H9 (cell line): ENCODE measurements around the gene EXOC3L1. TPM values are rescaled to one million over a fixed set of nuclear protein-coding genes. Genes with fewer than 3 reads are reported as not detected.
A peak's percentile ranks its signal among the peaks of the same experiment; 100 is the strongest.

Experiments used
- DNase-seq: peaks from one replicate; pipeline ENCODE4 v3.0.0-alpha.2; 2017
- H2AFZ ChIP-seq: one replicate; pipeline ENCODE4 v1.6.1; 2013; ENCODE audit warnings: mild to moderate bottlenecking, low read length, control low read depth, moderate library complexity
- H2AK5ac ChIP-seq: 2 replicates; pipeline ENCODE4 v1.6.1; 2013; ENCODE audit warnings: low read length, control low read depth, mixed read lengths; ENCODE audit not compliant: insufficient read length
- H2BK120ac ChIP-seq: one replicate; pipeline ENCODE4 v1.6.1; 2013; ENCODE audit warnings: low read depth, mild to moderate bottlenecking, low read length, control low read depth, inconsistent platforms; ENCODE audit not compliant: poor library complexity, severe bottlenecking
- H2BK12ac ChIP-seq: 2 replicates; pipeline ENCODE4 v1.6.1; 2013; ENCODE audit warnings: low read length, control low read depth, mixed read lengths, low read depth; ENCODE audit not compliant: insufficient read length
- H2BK15ac ChIP-seq: 2 replicates; pipeline ENCODE4 v1.6.1; 2013; ENCODE audit warnings: low read depth, low read length, control low read depth
- H2BK20ac ChIP-seq: one replicate; pipeline ENCODE4 v1.6.1; 2013; ENCODE audit warnings: low read depth, mild to moderate bottlenecking, low read length, control low read depth, inconsistent platforms; ENCODE audit not compliant: poor library complexity, severe bottlenecking
- H2BK5ac ChIP-seq: 2 replicates; pipeline ENCODE4 v1.6.1; 2013; ENCODE audit warnings: low read length, control low read depth, mixed read lengths; ENCODE audit not compliant: insufficient read length
- H3K14ac ChIP-seq: 2 replicates; pipeline ENCODE4 v1.6.1; 2013; ENCODE audit warnings: low read length, control low read depth; ENCODE audit not compliant: insufficient read depth
- H3K18ac ChIP-seq: 2 replicates; pipeline ENCODE4 v1.6.1; 2013; ENCODE audit warnings: low read depth, mild to moderate bottlenecking, mixed read lengths, low read length, control low read depth; ENCODE audit not compliant: insufficient read length
- H3K23ac ChIP-seq: 2 replicates; pipeline ENCODE4 v1.6.1; 2013; ENCODE audit warnings: low read length, control low read depth, mixed read lengths, low read depth; ENCODE audit not compliant: insufficient read length
- H3K23me2 ChIP-seq: 2 replicates; pipeline ENCODE4 v1.6.1; 2013; ENCODE audit warnings: low read depth, mild to moderate bottlenecking, mixed read lengths, low read length, control low read depth; ENCODE audit not compliant: insufficient read length, poor library complexity, severe bottlenecking
- H3K27ac ChIP-seq: 2 replicates; pipeline ENCODE4 v1.5.1; 2013; ENCODE audit warnings: low read length, control low read depth, mixed read lengths, low read depth; ENCODE audit not compliant: insufficient read length
- H3K27me3 ChIP-seq: 2 replicates; pipeline ENCODE4 v1.6.1; 2013; ENCODE audit warnings: low read length, control low read depth, inconsistent platforms; ENCODE audit not compliant: insufficient read depth
- H3K4ac ChIP-seq: 2 replicates; pipeline ENCODE4 v1.6.1; 2013; ENCODE audit warnings: low read depth, mild to moderate bottlenecking, control low read depth, inconsistent platforms, low read length, moderate library complexity
- H3K4me1 ChIP-seq: 2 replicates; pipeline ENCODE4 v1.6.1; 2013; ENCODE audit warnings: low read length, control low read depth, inconsistent platforms; ENCODE audit not compliant: insufficient read depth
- H3K4me2 ChIP-seq: 2 replicates; pipeline ENCODE4 v1.6.1; 2013; ENCODE audit warnings: low read length, control low read depth, mixed read lengths; ENCODE audit not compliant: insufficient read length, insufficient read depth
- H3K56ac ChIP-seq: 2 replicates; pipeline ENCODE4 v1.6.1; 2013; ENCODE audit warnings: low read depth, mild to moderate bottlenecking, mixed read lengths, low read length, control low read depth; ENCODE audit not compliant: insufficient read length
- H3K79me1 ChIP-seq: 2 replicates; pipeline ENCODE4 v1.6.1; 2013; ENCODE audit warnings: low read depth, mild to moderate bottlenecking, moderate library complexity, low read length, control low read depth, inconsistent platforms; ENCODE audit not compliant: insufficient read depth, poor library complexity, severe bottlenecking
- H3K79me2 ChIP-seq: 2 replicates; pipeline ENCODE4 v1.6.1; 2013; ENCODE audit warnings: low read length, control low read depth, inconsistent platforms; ENCODE audit not compliant: insufficient read depth
- H3K9ac ChIP-seq: 2 replicates; pipeline ENCODE4 v1.6.1; 2013; ENCODE audit warnings: low read length, control low read depth, mixed read lengths; ENCODE audit not compliant: insufficient read length; ENCODE audit errors: extremely low read depth
- H3K9me3 ChIP-seq: one replicate; pipeline ENCODE4 v1.6.1; 2013; ENCODE audit warnings: low read depth, low read length, inconsistent platforms; ENCODE audit not compliant: control insufficient read depth
- H3T11ph ChIP-seq: one replicate; pipeline ENCODE4 v1.6.1; 2013; ENCODE audit warnings: mild to moderate bottlenecking, low read length, control low read depth, inconsistent platforms
- H4K20me1 ChIP-seq: one replicate; pipeline ENCODE4 v1.6.1; 2013; ENCODE audit not compliant: control insufficient read depth, insufficient read length, insufficient read depth
- H4K5ac ChIP-seq: 2 replicates; pipeline ENCODE4 v1.6.1; 2013; ENCODE audit warnings: low read depth, mild to moderate bottlenecking, mixed read lengths, low read length, control low read depth; ENCODE audit not compliant: insufficient read length
- H4K8ac ChIP-seq: replicated peaks from 2 replicates; pipeline ENCODE4 v1.6.1; 2013; ENCODE audit warnings: low read length, control low read depth, mixed read lengths, low read depth; ENCODE audit not compliant: insufficient read length
- H4K91ac ChIP-seq: 2 replicates; pipeline ENCODE4 v1.6.1; 2013; ENCODE audit warnings: low read depth, mild to moderate bottlenecking, moderate library complexity, mixed read lengths, low read length, control low read depth; ENCODE audit not compliant: insufficient read length
- H3K27ac Mint-ChIP-seq, 3 experiments: 2 replicates in 2 of 3; 3 replicates in 1 of 3; pipeline ENCODE4 v1.8.0; 2020 to 2021; ENCODE audit warnings: mixed read lengths in 3 of 3, mild to moderate bottlenecking in 1 of 3, moderate library complexity in 1 of 3
- H3K27me3 Mint-ChIP-seq: 2 replicates; pipeline ENCODE4 v1.8.0; 2021; ENCODE audit warnings: low read depth, mild to moderate bottlenecking, moderate library complexity, mixed read lengths
- H3K36me3 Mint-ChIP-seq, 3 experiments: 2 replicates in 2 of 3; 3 replicates in 1 of 3; pipeline ENCODE4 v1.8.0; 2020 to 2021; ENCODE audit warnings: low read depth in 3 of 3, mixed read lengths in 3 of 3; ENCODE audit not compliant: insufficient read depth in 1 of 3
- H3K4me1 Mint-ChIP-seq, 2 experiments: 2 replicates each; pipeline ENCODE4 v1.8.0; 2020; ENCODE audit warnings: mixed read lengths in 2 of 2
- H3K4me3 Mint-ChIP-seq, 2 experiments: 2 replicates in 1 of 2; 3 replicates in 1 of 2; pipeline ENCODE4 v1.8.0; 2020 to 2021; ENCODE audit warnings: mild to moderate bottlenecking in 2 of 2, mixed read lengths in 2 of 2, moderate library complexity in 1 of 2
- H3K9me3 Mint-ChIP-seq, 2 experiments: 2 replicates in 1 of 2; 3 replicates in 1 of 2; pipeline ENCODE4 v1.8.0; 2020; ENCODE audit warnings: mild to moderate bottlenecking in 2 of 2, mixed read lengths in 2 of 2, moderate library complexity in 1 of 2
- CTCF ChIP-seq: fragments of 200-600 bp; sonication (generic); conservative IDR thresholded peaks from 3 replicates; pipeline ENCODE4 v1.8.0; 2021; ENCODE audit warnings: antibody characterized with exemption, mild to moderate bottlenecking
- WGBS: extraction: QIAGEN DNeasy Blood & Tissue Kit; methylation state at CpG from one replicate; pipeline ENCODE4 v1.1.7; 2013; ENCODE audit warnings: missing lambda C conversion rate, low lambda C conversion rate, mixed read lengths; ENCODE audit not compliant: insufficient read length; ENCODE audit errors: extremely low coverage; 5-methylcytosine and 5-hydroxymethylcytosine counted together
- total RNA-seq: library from RNA; stranded (reverse); gene quantifications from 2 replicates; pipeline ENCODE4 v1.2.1, GENCODE V29; 2021

EXOC3L1 gene
- total RNA-seq, 1 experiment from 2014 or later: 3.3 TPM

GRCh38 chr16:67184995-67185650 is 4.8 kb downstream of the EXOC3L1 start:
- DNase-seq: peak; percentile 96
- no peak overlapping the region for H2BK20ac ChIP-seq
- H3K36me3 Mint-ChIP-seq: no peaks in the 10 kb centered on the region
- peaks cover 29% of the 10 kb centered on the region for H3K27me3 Mint-ChIP-seq
- H3K23me2 ChIP-seq: peaks cover 12% of the 10 kb centered on the region
- peak overlapping the region; percentile 63 to 81 for H3K4me3 Mint-ChIP-seq
- no peak overlapping the region for H2AK5ac ChIP-seq
- H4K91ac ChIP-seq: no peak overlapping the region
- H3K9me3 Mint-ChIP-seq: no peaks in the 10 kb centered on the region; a peak in 1 of 5 replicates
- WGBS: no CpG with 5 or more reads among the region's 43 CpGs
- H2BK5ac ChIP-seq: no peak overlapping the region
- H3K56ac ChIP-seq: no peak overlapping the region
- H3K9me3 ChIP-seq: no peaks in the 10 kb centered on the region
- H4K5ac ChIP-seq: no peak overlapping the region
- H3K4me1 Mint-ChIP-seq: peaks cover 12 to 17% of the 10 kb centered on the region in 2 experiments
- H3K4me1 ChIP-seq: peaks cover 6% of the 10 kb centered on the region; the same call in 1 of the 2 replicates
- H2BK15ac ChIP-seq: no peak overlapping the region
- H3K23ac ChIP-seq: no peak overlapping the region
- H3K27ac ChIP-seq: no peak overlapping the region
- H2AFZ ChIP-seq: no peak overlapping the region
- H3K9ac ChIP-seq: no peak overlapping the region
- H3T11ph ChIP-seq: no peak overlapping the region
- no peaks in the 10 kb centered on the region for H3K79me1 ChIP-seq
- H3K4ac ChIP-seq: no peak overlapping the region
- H3K27ac Mint-ChIP-seq: no peak overlapping the region
- no peak overlapping the region for H2BK12ac ChIP-seq
- H3K18ac ChIP-seq: no peak overlapping the region
- H3K14ac ChIP-seq: no peak overlapping the region
- TF ChIP-seq CTCF: peak; percentile 87
- peaks cover 4% of the 10 kb centered on the region; the same call in 1 of the 2 replicates for H3K27me3 ChIP-seq
- no peak overlapping the region for H2BK120ac ChIP-seq
- H3K4me2 ChIP-seq: peak overlapping the region; percentile 72
- H4K8ac ChIP-seq: no peak overlapping the region
- H3K79me2 ChIP-seq: no peaks in the 10 kb centered on the region
- H4K20me1 ChIP-seq: no peaks in the 10 kb centered on the region
